Activated T-helper 1 cell treated with anti-CD3 and anti-CD28 coated beads, Interleukin-2, amount 50 U/mL, for 16 hours (primary cell): ENCODE data around the gene DUSP2.

ENCODE experiments used
- DNase-seq, 2 donors: peaks; one replicate each; pipeline ENCODE4 v3.0.0-alpha.2; 2020; ENCODE audit warnings: low read depth in 1 of 2, low spot score in 1 of 2

Gene DUSP2

DNA sequence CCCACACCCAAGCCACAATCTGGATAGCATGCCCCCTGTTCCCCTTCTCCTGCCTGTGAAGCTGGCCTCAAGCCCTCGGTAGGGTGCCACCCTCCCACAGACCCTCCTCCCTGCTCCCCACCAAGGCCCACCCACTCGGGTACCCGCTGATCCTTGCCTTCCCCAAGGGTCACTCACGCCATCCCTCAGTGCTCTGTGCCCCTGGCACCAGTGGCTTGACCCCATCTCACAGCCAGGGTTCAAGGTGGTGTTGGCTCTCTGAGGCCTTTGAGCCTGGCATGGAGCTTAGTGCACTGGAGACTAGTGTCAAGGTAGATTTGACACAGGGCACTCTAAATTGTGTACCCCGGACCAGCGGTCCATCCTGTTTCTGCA is 40.8 kb downstream of the DUSP2 start:
- DNase-seq: no peak

DNA sequence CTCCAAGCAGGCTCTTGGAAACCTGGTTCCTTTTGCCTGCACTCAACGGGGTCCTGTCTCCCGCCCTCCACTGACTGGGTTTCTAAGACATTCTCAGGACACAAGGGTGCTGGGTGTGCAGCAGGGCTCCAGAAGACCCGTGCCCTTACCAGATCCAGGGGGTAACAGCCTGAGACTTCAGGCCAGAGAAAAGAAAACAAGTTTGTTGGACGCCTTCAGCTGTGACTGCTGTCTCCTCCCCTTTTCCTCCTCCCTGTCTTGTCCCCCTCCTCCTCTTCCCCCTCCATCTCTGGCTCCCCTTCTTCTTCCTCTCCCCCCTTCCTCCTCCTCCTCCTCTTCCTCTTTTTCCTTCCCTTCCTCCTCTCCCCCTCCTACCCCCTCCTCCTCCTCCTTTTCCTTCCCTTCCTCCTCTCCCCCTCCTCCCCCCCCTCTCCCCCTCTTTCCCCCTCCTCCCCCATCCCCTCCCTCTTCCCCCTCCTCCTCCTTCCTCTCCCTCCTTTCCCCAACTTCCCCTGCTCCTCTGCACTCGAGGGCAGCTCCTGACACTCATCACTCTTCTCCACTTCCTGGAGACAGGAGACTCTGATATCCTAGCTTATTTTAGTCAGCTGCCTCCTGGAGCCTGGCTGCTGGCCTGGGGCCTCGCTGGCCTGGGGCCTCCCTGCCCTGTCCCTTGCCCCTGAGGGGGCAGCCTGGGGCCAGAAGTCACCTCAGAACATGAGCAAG is 41.3 kb downstream of the DUSP2 start:
- no peak for DNase-seq

DNA sequence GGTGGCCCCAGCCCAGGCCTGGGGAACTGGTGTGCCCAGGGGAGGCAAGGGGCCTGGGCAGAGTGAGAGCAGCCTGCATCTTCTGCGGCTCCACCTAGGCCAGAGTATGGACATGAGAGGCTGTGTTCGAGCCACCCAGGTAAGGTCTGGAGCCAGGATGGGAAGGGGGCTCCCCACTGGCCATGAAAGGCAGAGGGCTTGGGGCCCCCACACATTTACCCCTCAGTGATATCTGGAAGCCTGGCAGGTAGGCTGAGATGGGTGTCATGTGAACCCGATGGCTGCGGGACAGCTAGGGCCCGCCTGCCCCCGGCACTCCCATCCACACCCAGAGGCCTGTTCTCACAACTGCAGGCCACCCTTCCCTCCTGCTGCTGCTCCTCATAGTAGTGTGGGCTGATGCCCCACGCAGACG is 42.0 kb downstream of the DUSP2 start:
- DNase-seq: no peak

DNA sequence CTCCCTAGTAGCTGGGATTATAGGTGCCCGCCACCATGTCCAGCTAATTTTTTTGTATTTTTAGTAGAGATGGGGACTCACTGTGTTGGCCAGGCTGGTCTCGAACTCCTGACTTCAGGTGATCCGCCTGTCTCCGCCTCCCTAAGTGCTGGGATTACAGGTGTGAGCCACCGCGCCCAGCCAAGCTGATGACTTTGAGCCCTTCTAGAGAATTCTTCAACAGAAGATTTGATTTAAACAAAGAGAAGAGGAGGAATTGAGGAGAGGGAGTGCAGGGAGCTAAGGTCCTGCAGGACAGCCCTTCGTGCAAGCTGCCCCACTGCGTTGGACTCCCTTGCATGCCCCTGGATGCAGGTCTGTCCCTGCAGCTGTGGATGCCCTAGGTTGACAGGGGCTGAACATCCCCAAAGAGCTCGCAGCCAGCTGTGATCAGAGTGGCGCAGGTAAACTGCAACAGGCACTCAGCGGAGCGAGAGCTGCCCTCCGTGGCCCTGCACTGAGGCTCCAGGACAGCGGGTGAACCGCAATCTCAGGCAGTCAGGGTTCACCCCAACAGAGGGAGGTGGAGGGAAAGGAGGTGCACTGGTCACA is 42.5 kb downstream of the DUSP2 start:
- no peak for DNase-seq

DNA sequence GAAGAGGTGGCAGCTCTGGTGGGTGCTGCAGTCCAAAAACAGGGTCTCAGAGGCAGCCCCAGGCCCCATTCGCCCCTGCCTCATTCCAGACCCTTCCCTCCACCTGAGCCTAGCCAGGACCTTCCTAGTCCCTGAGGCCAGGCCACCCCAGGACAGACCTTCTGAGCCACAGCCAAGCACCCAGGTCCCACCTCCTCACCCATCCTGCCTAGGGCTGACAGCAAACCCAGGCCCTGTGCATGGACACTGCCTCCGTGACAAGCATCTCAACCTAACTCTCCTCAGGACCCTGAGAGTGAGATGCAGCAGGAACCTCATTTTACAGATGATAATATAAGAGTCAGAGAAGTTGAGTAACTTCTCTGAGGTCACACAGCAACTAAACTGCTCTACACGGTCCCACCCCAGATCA is 44.3 kb downstream of the DUSP2 start:
- no peak for DNase-seq

DNA sequence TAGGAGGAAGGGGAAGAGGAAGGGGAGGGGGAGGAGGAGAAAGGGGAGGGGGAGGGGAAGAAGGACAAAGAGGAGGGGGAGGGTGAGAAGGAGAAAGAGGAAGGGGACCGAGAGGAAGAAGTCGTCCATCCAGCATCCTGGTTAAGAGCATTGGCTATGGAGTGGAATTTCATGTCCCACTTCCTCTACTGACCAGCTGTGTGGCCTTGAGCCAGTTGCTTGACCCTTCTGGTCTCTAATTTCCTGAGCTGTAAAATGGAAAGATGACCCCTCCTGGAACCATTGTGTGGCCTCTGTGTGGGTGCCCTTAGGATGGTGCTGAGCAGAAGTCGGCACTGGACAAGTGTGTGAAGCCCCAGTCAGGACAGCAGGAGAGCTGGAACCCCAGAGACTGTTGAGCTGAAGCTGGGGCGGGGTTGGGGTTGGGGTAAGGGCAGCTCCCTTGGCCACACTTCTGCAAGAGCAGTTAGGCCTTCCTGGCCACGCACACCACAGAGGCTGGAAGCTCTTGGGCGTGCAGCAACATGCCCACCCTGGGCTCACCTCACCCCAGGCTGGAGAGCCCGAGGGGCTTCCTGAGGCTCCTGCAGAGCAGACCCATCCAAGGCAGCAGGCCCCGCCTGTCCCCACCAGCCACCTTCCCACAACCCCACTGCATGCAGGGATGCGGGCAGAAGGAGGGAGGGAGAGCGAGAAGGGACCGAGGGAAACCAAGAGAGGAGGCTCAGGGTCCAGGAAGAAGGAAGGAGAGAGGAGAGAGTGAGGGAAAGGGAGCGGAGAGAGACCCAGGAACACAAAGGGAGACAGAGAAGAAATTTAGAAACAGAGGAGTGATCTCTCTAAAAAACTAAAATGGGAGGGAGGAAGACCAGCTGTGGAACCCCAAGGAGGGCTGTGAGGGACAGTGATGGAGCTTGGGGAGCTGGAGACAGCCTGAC is 45.1 kb downstream of the DUSP2 start:
- DNase-seq: peak in 1 of 2 donors; percentile 3

DNA sequence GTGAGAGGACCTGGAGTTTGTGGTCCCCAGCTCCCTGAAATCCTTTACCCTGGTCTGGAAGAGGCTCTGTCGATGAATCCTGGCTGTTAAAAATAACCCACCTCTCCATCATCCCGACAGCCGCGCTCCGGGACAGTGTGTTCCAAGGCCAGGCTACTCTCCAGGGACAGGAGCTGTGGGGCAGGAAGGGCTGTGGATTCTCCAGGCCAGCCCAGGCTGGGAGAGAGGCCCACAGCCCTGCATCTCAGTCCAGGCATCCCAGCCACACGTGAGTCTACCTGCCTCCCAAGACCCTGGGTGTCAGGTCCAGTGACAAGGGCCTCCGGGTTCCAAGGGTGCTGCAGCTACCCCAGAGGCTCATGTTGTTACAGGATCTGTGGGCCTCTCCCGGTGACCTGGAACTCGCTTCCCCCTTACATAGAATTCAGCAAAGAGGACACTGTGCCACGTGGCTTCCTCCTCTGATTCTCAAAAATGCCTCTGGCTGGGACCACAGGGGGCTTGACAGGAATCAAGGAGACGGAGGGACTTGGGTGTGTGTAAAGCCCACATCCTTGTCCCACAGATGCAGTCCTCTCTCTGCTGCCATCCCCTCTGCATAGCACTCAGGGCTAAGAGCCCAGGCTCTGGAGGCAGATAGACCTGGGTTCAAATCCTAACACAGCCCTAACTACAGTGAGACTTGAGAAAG is 46.2 kb downstream of the DUSP2 start:
- no peak for DNase-seq

DNA sequence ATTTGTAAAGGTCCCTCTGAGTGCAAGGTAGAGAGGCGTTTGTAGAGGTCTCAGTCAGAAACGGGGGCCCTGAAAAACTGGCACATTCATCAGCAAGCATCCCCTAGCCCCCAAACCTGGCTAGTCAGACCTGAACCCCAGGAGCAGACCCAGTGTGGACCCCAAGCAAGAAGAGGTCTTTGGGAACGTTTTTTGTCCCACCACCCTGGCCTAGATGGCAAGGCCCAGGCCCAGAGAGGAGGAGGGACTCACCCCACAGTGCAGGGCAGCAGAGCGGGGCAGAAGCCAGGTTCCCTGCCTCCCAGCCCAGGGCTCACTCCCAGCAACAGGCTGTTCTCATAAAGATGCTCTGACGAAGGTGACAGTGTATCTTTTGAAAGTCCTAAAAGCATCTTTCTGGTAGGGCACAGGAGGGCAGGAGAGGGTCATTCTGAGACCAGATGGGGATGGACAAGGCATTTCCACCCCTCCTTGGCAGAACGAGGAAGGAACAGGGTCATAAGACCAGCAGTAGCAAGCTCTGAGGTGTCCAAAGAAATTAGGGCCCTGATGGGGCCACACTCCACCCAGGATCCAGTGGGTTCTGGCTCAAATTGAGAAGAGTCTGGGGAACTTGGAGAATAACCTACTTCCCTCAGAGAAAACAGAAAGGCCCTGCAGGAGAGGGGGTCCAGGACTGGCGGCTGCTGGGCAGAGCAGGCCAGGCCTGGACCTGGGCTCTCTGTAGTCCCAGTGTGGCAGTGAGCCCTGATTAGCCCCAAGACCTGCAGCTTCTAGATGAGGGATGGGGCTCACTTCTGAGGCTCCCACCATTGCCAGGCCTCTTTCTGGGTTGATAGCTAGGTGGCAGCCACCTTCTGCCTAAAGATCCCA is 47.1 kb downstream of the DUSP2 start:
- DNase-seq: no peak

DNA sequence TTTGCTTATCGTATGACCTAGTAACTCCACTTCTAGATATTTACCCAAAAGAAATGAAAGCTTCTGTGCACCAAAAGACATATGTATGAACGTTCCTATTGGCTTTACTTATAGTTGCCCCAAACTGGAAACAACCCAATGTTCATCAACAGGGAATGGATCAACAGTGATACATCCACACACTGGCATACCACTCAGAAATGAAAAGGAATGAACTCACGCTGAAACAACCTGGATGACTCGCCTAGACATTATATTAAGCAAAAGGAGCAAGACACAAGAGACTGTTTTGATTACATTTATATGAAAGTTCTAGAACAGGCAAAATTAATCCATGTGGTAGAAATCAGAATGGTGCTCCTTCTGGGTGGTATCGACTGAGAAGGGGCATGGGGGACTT is 47.8 kb downstream of the DUSP2 start:
- DNase-seq: no peak

DNA sequence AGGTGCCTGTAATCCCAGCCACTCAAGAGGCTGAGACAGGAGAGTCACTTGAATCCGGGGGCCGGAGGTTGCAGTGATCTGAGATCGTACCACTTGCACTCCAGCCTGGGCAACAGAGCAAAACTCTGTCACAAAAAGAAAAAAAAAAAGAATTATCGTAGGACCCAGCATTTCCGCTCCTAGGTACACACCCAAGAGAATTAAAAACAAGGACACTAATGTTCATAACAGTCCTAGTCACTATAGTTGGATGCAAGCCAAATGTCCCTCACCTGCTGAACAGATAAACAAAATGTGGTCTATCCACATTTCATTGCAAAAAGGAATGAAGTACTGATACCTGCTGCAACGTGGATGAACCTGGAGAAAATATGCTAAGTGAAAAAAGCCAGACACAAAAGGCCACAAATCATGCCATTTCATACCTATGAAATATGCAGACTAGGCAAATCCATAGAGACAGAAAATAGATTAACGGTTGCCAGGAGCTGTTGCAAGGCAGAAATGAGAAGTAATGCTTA is 50.1 kb downstream of the DUSP2 start:
- no peak for DNase-seq

DNA sequence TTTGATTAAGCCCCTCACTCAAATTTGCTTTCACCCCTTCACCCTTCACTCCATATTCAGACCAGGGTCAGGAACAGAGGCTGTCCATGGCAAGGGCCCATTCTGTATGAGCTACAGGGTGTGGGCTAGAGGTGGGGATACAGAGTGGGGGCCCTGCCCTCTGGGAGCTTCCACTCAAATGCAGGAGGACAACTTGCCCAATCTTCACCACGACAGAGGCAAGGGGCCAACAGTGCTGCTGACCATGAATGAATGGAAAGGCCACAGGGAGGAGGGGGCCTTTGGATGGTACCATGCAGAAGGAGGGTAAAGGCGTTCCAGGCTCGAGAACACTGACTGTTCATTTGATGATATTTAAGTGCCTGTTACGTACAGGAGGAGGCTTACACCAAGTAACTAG is 51.7 kb downstream of the DUSP2 start:
- no peak for DNase-seq
